Caco-2 (cell line): ENCODE measurements around the gene LCLAT1. TPM values are rescaled to one million over a fixed set of nuclear protein-coding genes. Genes with fewer than 3 reads are reported as not detected.

ENCODE experiments used
- BruUV-seq: library from RNA; stranded (reverse); fragments of 400-500 nt; replicated peaks from 2 replicates; lab custom pipeline; 2021; lab: Mats Ljungman, UMichigan
- CTCF ChIA-PET: fragments of 300-600 bp; sonication (Branson Sonifier 250); formaldehyde crosslinking; loops from one replicate; lab custom pipeline; 2022; ENCODE audit warnings: antibody characterized with exemption; lab: Charles Lee
- POLR2A ChIA-PET: fragments of 300-600 bp; sonication (Branson Sonifier 250); formaldehyde crosslinking; loops from one replicate; lab custom pipeline; 2022; ENCODE audit warnings: antibody characterized with exemption; lab: Charles Lee
- DNase-seq, 2 experiments: peaks; one replicate each; pipeline versions ENCODE4 v3.0.0 to v3.0.0-alpha.2; 2020 to 2022
- H3K27me3 ChIP-seq: replicated peaks from 2 replicates; pipeline ENCODE4 v1.6.0; 2011; ENCODE audit warnings: low read length; ENCODE audit not compliant: control insufficient read depth, insufficient read depth
- H3K36me3 ChIP-seq: 2 replicates; pipeline ENCODE4 v1.5.1; 2011; ENCODE audit warnings: low read length; ENCODE audit not compliant: control insufficient read depth, insufficient read depth
- H3K4me1 ChIP-seq: fragments of 250-450 bp; sonication (Bioruptor Pico); 2 replicates; pipeline ENCODE4 v1.5.1; 2020; ENCODE audit warnings: mild to moderate bottlenecking
- H3K4me3 ChIP-seq: 2 replicates; pipeline ENCODE4 v1.5.1; 2011; ENCODE audit warnings: low read depth, mild to moderate bottlenecking, control low read depth, low read length
- H3K9me3 ChIP-seq: fragments of 250-450 bp; sonication (Bioruptor Pico); 2 replicates; pipeline ENCODE4 v1.5.1; 2020; ENCODE audit warnings: mild to moderate bottlenecking, moderate library complexity
- H3K27ac Mint-ChIP-seq: one replicate; pipeline ENCODE4 v1.8.0; 2022; ENCODE audit warnings: mixed read lengths; ENCODE audit not compliant: unreplicated experiment
- H3K27me3 Mint-ChIP-seq: one replicate; pipeline ENCODE4 v1.8.0; 2022; ENCODE audit warnings: mixed read lengths; ENCODE audit not compliant: insufficient read depth, unreplicated experiment
- H3K36me3 Mint-ChIP-seq: one replicate; pipeline ENCODE4 v1.8.0; 2022; ENCODE audit warnings: mild to moderate bottlenecking, mixed read lengths; ENCODE audit not compliant: insufficient read depth, unreplicated experiment
- H3K4me1 Mint-ChIP-seq: one replicate; pipeline ENCODE4 v1.8.0; 2022; ENCODE audit warnings: low read depth, mixed read lengths; ENCODE audit not compliant: unreplicated experiment
- H3K4me3 Mint-ChIP-seq: one replicate; pipeline ENCODE4 v1.8.0; 2022; ENCODE audit warnings: mild to moderate bottlenecking, moderate library complexity, mixed read lengths; ENCODE audit not compliant: unreplicated experiment
- H3K9me3 Mint-ChIP-seq: one replicate; pipeline ENCODE4 v1.8.0; 2022; ENCODE audit warnings: mixed read lengths; ENCODE audit not compliant: unreplicated experiment
- CTCF ChIP-seq, 2 experiments: fragments of 200-600 bp in 1 of 2; IDR thresholded peaks; 1 replicate in 1 of 2; 2 replicates in 1 of 2; pipeline versions ENCODE4 v1.5.1 to v1.8.0; 2011 to 2022; ENCODE audit warnings: antibody characterized with exemption in 1 of 2, control low read depth in 1 of 2, inconsistent platforms in 1 of 2, low read depth in 1 of 2, low read length in 1 of 2, mild to moderate bottlenecking in 1 of 2, moderate library complexity in 1 of 2; ENCODE audit not compliant: insufficient read depth in 1 of 2, severe bottlenecking in 1 of 2, unreplicated experiment in 1 of 2
- intact Hi-C: fragments of 100-400 bp; cut with micrococcal nuclease; formaldehyde crosslinking; loops from one replicate; pipeline ENCODE4 v1.10.0; 2022; ENCODE audit not compliant: unreplicated experiment
- total RNA-seq: library from RNA; stranded (reverse); gene quantifications from 2 replicates; pipeline ENCODE4 v1.2.3, GENCODE V29; 2022

LCLAT1 gene
- total RNA-seq, 1 experiment from 2014 or later, result 52.2 TPM

DNA sequence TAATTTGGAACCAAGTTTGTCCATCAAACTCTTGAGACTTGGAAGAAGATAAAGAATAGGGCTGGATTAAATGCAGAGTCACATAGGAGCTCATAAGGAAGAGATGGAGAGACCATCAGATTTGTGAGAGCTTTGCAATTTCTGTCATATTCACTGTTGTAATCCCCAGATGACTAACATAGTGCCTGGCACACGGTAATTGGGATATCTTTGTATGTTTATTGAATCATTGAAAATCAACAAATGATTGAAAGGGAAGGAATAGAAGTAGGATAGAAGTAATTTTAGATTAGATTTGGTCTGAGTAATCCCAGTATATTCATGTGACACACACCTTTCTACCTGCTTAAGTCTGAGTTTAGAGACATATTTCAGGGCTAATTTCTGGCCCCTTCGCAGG lies 75.4 kb downstream of the LCLAT1 start:
- Mint-ChIP-seq H3K36me3 (peaks cover 8% of the 10 kb centered on the region), H3K9me3 (peaks cover 32% of the 10 kb centered on the region), H3K4me1 (peaks cover 5% of the 10 kb centered on the region), H3K27ac (no peak overlapping the region), H3K27me3 (no peaks in the 10 kb centered on the region), H3K4me3 (no peak overlapping the region)
- Histone ChIP-seq H3K9me3 (peaks cover 4% of the 10 kb centered on the region; the same call in 1 of the 2 replicates), H3K27me3 (no peaks in the 10 kb centered on the region), H3K36me3 (peaks cover 1% of the 10 kb centered on the region; the same call in 1 of the 2 replicates), H3K4me1 (no peaks in the 10 kb centered on the region), H3K4me3 (no peak overlapping the region)
- TF ChIP-seq CTCF (IDR thresholded peaks at IDR 0.05; ENCODE audit: insufficient read depth in 1 of 2, low read depth in 1 of 2, low read length in 1 of 2, severe bottlenecking in 1 of 2, unreplicated experiment in 1 of 2), result no peak
- DNase-seq, result no peak
- intact Hi-C loops, result no loop called here
- BruUV-seq, result no TSS peak
- ChIA-PET POLR2A (interaction anchor here (0.6 kb wide), 1 partner anchor 94 kb away, joined by 4 read pairs; no protein-coding TSS in a partner anchor), CTCF (interaction anchor here (1.3 kb wide), 1 partner anchor 189 kb away, joined by 4 read pairs; no protein-coding TSS in a partner anchor)

GRCh38 chr2:30527411-30527810 lies 80.4 kb downstream of the LCLAT1 start:
- Histone ChIP-seq H3K4me1 (no peaks in the 10 kb centered on the region), H3K9me3 (no peaks in the 10 kb centered on the region; the same call in 1 of the 2 replicates), H3K27me3 (no peaks in the 10 kb centered on the region), H3K4me3 (no peak overlapping the region), H3K36me3 (no peaks in the 10 kb centered on the region)
- POLR2A ChIA-PET, result no interaction called here
- Mint-ChIP-seq H3K27ac (no peak overlapping the region), H3K4me3 (no peak overlapping the region), H3K36me3 (no peaks in the 10 kb centered on the region), H3K9me3 (peaks cover 10% of the 10 kb centered on the region), H3K4me1 (no peaks in the 10 kb centered on the region), H3K27me3 (no peaks in the 10 kb centered on the region)
- BruUV-seq, result no TSS peak
- TF ChIP-seq CTCF (IDR thresholded peaks at IDR 0.05; ENCODE audit: insufficient read depth in 1 of 2, low read depth in 1 of 2, low read length in 1 of 2, severe bottlenecking in 1 of 2, unreplicated experiment in 1 of 2), result no peak
- intact Hi-C loops, result no loop called here
- CTCF ChIA-PET, result no interaction called here
- no peak for DNase-seq

DNA sequence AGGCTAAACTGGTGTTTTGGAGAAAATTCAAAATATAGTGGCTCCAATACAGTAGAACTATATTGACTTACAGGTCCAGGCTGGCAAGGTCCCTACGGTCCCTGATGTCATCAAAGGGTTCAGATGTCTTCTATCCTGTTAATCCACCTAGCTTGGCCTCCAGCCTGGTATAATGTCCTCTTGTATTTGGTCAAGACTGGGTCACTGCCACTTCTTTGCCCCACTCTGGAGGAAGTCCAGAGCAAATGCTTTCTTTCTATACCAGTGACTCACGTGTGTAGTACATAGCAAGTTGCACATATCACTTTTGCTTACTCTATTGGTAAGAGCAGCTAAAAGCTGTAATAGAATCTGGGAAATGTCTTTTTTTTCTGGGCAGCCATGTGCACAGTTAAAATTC lies 80.8 kb downstream of the LCLAT1 start:
- intact Hi-C loops, result no loop called here
- no peak for DNase-seq
- Mint-ChIP-seq H3K9me3 (peaks cover 10% of the 10 kb centered on the region), H3K4me3 (no peak overlapping the region), H3K36me3 (no peaks in the 10 kb centered on the region), H3K27ac (no peak overlapping the region), H3K4me1 (no peaks in the 10 kb centered on the region), H3K27me3 (no peaks in the 10 kb centered on the region)
- Histone ChIP-seq H3K4me3 (no peak overlapping the region), H3K27me3 (no peaks in the 10 kb centered on the region), H3K4me1 (no peaks in the 10 kb centered on the region), H3K36me3 (no peaks in the 10 kb centered on the region), H3K9me3 (no peaks in the 10 kb centered on the region; the same call in 1 of the 2 replicates)
- POLR2A ChIA-PET, result no interaction called here
- TF ChIP-seq CTCF (IDR thresholded peaks at IDR 0.05; ENCODE audit: insufficient read depth in 1 of 2, low read depth in 1 of 2, low read length in 1 of 2, severe bottlenecking in 1 of 2, unreplicated experiment in 1 of 2), result no peak
- CTCF ChIA-PET, result no interaction called here
- BruUV-seq, result no TSS peak
